ENCODE measurements around the gene RGL3. TPM values are rescaled to one million over a fixed set of nuclear protein-coding genes. Genes with fewer than 3 reads are reported as not detected.
"Not testable (repeated sequence)": the region's sequence is repeated elsewhere in the genome, so short reads cannot be mapped to it uniquely, and the experiment has no call there.

Gene RGL3
- total RNA-seq, 2 donors from 2014 or later: 0.50 TPM; not detected in 1

- Mint-ChIP-seq H3K4me1 (no peaks in the 10 kb centered on the region), H3K9me3 (no peaks in the 10 kb centered on the region), H3K27me3 (peaks cover 3% of the 10 kb centered on the region), H3K36me3 (ENCODE audit: low read depth) (no peaks in the 10 kb centered on the region), H3K4me3 (no peak overlapping the region), H3K27ac (no peak overlapping the region)
- ATAC-seq (replicated peaks): no peak
Observed at GRCh38 chr19:11390359-11390758, 28.8 kb downstream of the RGL3 start.

- no peaks in the 10 kb centered on the region for H3K36me3 Mint-ChIP-seq (ENCODE audit: low read depth)
- no peak for ATAC-seq (replicated peaks)
- peaks cover 5% of the 10 kb centered on the region for H3K27me3 Mint-ChIP-seq
- no peak overlapping the region for H3K4me3 Mint-ChIP-seq
- no peaks in the 10 kb centered on the region for H3K4me1 Mint-ChIP-seq
- H3K27ac Mint-ChIP-seq: no peak overlapping the region
- no peaks in the 10 kb centered on the region for H3K9me3 Mint-ChIP-seq
Observed at GRCh38 chr19:11387162-11388034, 31.7 kb downstream of the RGL3 start.

DNA sequence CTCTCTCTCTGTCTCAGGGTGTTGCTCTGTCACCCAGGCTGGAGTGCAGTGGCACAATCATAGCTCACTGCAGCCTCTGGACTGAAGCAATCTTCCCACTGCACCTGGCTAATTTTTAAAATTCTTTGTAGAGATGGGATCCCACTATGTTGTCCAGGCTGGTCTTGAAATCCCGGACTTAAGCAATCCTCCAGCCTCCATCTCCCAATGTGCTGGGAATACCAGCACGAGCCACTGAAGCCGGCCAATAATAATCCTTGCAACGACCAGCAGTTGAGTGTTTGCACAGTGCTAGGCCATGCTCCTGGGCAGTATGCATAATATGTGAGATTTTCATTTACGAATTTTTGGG is 34.4 kb downstream of the RGL3 start:
- Mint-ChIP-seq H3K4me1 (peaks cover 5% of the 10 kb centered on the region), H3K4me3 (peak overlapping the region; percentile 16), H3K9me3 (no peaks in the 10 kb centered on the region), H3K36me3 (ENCODE audit: low read depth) (peaks cover 19% of the 10 kb centered on the region), H3K27ac (no peak overlapping the region), H3K27me3 (peaks cover 5% of the 10 kb centered on the region)
- no peak for ATAC-seq (replicated peaks)

- no peak overlapping the region for H3K27ac Mint-ChIP-seq
- ATAC-seq (replicated peaks): no peak
- H3K4me3 Mint-ChIP-seq: no peak overlapping the region
- peaks cover 5% of the 10 kb centered on the region for H3K27me3 Mint-ChIP-seq
- H3K36me3 Mint-ChIP-seq (ENCODE audit: low read depth): peaks cover 23% of the 10 kb centered on the region
- H3K9me3 Mint-ChIP-seq: no peaks in the 10 kb centered on the region
- peaks cover 8% of the 10 kb centered on the region for H3K4me1 Mint-ChIP-seq
Observed at GRCh38 chr19:11383706-11384048, 35.4 kb downstream of the RGL3 start.

DNA sequence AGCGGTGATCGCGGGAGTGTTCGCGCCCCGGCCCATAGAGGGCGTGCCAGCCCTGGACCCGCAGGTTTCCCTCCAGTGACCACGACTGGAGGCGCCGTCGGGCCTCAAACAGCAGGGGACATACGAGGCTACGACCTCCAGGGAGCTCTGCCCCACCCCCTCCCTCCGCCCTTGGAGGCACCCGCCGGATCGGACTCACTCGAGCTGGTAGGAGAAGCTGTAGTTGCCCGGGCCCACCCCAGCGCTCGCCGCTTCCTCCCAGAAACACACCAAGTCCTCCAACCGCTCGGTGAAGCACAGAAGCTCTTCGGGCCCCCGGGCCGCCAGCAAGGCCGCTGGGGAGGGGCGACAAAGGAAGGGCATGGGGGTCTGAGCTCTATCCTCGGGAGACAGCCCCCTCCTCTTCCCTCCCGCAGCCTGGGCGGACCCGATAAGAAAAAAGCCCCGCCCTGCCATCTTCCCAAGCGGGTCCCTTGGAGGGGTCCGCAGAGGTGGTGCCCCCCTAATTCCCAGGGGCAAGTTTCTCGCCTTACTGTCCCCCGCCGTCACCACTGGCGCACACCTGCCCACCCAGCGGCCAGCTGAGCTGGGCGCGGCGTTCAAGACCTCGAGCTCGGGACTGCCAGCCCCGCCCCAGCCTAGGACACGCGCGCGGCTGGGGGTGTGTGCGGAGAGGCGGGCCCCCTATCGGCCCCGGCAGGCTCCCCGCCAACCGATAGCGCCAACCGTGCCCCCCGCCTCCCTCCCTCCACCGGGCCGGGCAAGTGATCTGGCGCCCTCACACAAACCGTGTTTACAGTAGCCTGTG is 36.0 kb downstream of the RGL3 start:
- peaks cover 5% of the 10 kb centered on the region for H3K27me3 Mint-ChIP-seq
- H3K9me3 Mint-ChIP-seq: no peaks in the 10 kb centered on the region
- peaks cover 11% of the 10 kb centered on the region for H3K4me1 Mint-ChIP-seq
- no peak overlapping the region for H3K4me3 Mint-ChIP-seq
- H3K27ac Mint-ChIP-seq: no peak overlapping the region
- ATAC-seq (replicated peaks): no peak
- H3K36me3 Mint-ChIP-seq (ENCODE audit: low read depth): peaks cover 29% of the 10 kb centered on the region

DNA sequence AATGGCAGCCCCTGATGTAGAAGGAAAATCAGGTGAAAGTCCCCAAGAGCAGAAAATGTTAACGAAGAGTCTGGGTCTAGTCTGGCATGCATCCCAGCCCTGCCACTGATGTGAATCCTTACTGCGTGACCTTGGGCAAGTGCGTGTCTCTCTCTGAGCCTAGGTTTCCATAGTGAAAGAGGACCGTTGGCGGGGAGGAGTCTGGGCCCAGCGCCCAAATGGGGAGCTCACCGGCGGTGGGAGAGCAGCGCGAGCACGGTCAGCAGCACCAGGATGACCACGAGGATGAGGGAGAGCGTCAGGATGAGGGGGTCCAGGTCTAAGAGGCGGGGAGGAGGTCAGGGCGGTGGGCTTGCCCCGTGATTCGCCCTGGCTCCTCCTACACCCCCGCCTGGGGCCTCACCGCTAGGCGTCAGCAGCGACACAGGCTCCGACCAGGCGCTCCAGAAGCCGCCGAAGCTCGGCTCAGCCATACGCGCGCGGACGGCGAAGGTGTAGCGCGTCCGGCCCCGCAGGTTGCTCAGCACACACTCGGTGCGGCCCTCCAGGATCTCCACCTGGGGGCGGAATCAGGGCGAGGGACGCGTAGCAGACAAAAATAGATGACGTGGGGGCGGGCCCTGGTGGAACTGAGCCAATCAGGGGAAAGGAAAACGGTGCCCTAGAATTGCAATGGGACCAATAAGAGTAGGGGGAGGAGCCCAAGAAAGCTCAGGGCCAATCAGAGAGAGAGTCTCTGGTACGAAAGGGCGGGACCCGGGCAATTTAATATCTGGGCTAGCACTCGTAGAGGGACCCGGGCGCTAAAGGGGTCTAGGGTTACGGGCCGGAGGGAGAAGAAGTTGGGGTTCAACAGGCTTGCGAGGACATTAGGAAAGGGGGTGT is 38.2 kb downstream of the RGL3 start:
- Mint-ChIP-seq H3K27me3 (peaks cover 5% of the 10 kb centered on the region), H3K4me3 (no peak overlapping the region), H3K27ac (peak overlapping the region; percentile 94), H3K36me3 (ENCODE audit: low read depth) (peaks cover 50% of the 10 kb centered on the region), H3K9me3 (no peaks in the 10 kb centered on the region), H3K4me1 (peaks cover 17% of the 10 kb centered on the region)
- ATAC-seq (replicated peaks): peak; percentile 89

DNA sequence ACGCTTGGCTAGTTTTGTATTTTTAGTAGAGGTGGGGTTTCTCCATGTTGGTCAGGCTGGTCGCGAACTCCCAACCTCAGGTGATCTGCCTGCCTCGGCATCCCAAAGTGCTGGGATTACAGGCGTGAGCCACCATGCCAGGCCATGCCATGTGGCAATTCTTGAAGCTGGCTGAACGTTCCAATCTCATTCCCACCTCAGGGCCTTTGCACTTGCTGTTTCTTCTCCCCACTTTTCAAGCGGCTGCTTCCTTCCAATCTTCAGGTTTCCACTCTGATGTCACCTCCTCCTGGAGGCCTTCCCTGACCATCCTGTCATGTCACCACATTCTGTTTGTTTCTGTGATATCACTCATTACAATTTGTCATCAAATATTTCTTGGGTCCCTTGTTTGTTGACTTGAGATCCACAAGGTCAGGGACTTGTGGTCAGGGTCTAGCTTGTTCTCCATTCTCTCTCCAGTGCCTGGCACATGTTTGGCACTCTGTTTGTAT is 39.2 kb downstream of the RGL3 start:
- Mint-ChIP-seq H3K4me3 (no peak overlapping the region), H3K27me3 (peaks cover 5% of the 10 kb centered on the region), H3K9me3 (no peaks in the 10 kb centered on the region), H3K36me3 (ENCODE audit: low read depth) (peaks cover 55% of the 10 kb centered on the region), H3K4me1 (peaks cover 17% of the 10 kb centered on the region), H3K27ac (peak overlapping the region; percentile 94)
- ATAC-seq (replicated peaks): no peak

DNA sequence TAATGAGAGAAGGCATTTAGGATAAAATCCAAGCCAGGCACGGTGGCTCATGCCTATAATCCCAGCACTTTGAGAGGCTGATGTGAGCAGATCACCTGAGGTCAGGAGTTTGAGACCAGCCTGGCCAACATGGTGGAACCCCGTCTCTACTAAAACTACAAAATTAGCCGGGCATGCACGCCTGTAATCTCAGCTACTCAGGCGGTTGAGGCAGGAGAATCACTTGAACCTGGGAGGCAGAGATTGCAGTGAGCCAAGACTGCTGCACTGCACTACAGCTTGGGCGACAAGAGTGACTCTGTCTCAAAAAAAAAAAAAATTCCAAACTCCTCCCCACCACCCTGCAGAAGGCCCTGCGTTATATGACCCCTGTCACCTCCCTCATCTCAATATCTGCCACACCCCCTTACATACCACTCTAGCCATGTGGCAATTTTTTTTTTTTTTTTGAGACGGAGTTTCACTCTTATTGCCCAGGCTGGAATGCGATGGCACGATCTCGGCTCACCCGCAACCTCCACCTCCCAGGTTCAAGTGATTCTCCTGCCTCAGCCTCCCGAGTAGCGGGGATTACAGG is 39.8 kb downstream of the RGL3 start:
- Mint-ChIP-seq H3K36me3 (ENCODE audit: low read depth) (peaks cover 55% of the 10 kb centered on the region), H3K4me1 (peaks cover 17% of the 10 kb centered on the region), H3K27ac (peak overlapping the region; percentile 94)
- H3K9me3 Mint-ChIP-seq; ATAC-seq (replicated peaks); H3K4me3 Mint-ChIP-seq; H3K27me3 Mint-ChIP-seq: not testable (repeated sequence)

DNA sequence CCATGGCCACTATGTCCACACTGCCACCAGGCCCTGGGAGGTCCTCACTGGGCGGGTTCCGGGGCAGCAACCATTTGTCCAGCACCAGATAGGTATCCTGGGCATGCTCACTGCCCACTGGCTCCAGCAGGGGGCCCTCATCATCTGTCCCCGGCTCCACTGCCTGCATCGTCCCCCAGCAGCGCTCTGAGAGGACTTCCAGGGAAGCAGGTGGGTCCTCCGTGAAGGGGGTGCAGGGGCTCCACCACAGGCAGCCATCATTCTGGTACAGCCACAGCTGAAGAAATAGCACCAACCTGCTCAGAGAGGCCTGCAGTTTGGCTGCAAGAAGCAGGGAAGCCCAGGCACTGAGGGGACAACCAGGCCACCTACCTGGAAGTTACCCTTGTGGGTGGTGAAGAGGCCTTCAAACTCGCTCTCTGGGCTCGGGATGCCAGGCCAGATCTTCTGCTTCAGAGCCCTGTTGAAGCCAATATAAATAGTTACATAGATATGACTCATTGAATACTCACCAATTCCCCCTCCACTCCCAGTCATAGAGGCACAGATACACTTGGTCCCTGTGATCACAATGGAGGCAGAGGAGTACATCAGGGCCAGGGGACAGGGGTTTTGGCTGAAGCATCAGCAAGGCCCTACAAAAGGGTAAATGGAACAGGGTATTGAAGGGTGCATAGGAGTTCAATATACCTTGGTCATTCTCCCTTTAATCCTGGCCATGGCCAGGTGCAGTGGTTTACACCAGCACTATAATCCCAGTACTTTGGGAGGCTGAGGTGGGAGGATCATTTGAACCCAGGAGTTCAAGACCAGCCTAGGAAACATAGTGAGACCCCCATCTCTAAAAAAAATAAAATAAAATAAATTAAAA is 40.6 kb downstream of the RGL3 start:
- H3K27ac Mint-ChIP-seq: peak overlapping the region; percentile 47

DNA sequence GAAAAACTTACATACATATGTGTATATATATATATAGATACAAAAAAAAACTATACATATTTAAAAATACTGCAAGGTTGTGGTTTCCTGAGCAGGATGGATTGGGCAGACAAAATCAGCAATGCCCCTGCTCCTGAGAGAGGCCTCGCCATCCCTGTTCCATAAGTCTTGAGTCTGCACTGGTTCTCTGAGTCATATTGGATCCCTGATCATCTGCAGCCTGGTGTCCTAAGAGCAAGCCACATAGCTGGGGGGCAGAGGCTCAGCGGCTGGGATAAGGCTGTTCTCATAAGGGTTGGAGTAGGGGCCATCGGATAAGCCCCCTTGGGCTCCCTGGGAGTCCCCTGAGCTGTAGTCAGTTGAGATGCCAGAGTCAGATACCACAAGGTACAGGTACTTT is 41.4 kb downstream of the RGL3 start:
- Mint-ChIP-seq H3K4me3 (no peak overlapping the region), H3K9me3 (no peaks in the 10 kb centered on the region), H3K27ac (peak overlapping the region; percentile 48), H3K4me1 (peaks cover 23% of the 10 kb centered on the region), H3K27me3 (no peaks in the 10 kb centered on the region), H3K36me3 (ENCODE audit: low read depth) (peaks cover 55% of the 10 kb centered on the region)
- ATAC-seq (replicated peaks): no peak

More for the DNA sequence above, 40.6 kb downstream of the RGL3 start:
- Mint-ChIP-seq H3K36me3 (ENCODE audit: low read depth) (peaks cover 55% of the 10 kb centered on the region), H3K4me3 (no peak overlapping the region), H3K9me3 (no peaks in the 10 kb centered on the region), H3K4me1 (peaks cover 17% of the 10 kb centered on the region), H3K27me3 (no peaks in the 10 kb centered on the region)
- no peak for ATAC-seq (replicated peaks)

GRCh38 chr19:11377237-11377636 is 41.9 kb downstream of the RGL3 start:
- ATAC-seq (replicated peaks): no peak
- Mint-ChIP-seq H3K4me1 (peaks cover 23% of the 10 kb centered on the region), H3K36me3 (ENCODE audit: low read depth) (peaks cover 55% of the 10 kb centered on the region), H3K4me3 (no peak overlapping the region), H3K27ac (peak overlapping the region; percentile 48), H3K27me3 (no peaks in the 10 kb centered on the region), H3K9me3 (no peaks in the 10 kb centered on the region)

GRCh38 chr19:11375143-11375948 is 43.8 kb downstream of the RGL3 start:
- Mint-ChIP-seq H3K4me1 (peaks cover 27% of the 10 kb centered on the region), H3K27ac (no peak overlapping the region), H3K36me3 (ENCODE audit: low read depth) (peaks cover 54% of the 10 kb centered on the region), H3K9me3 (no peaks in the 10 kb centered on the region), H3K27me3 (no peaks in the 10 kb centered on the region), H3K4me3 (no peak overlapping the region)
- peak; percentile 26 for ATAC-seq (replicated peaks)
